Measurements from ENCODE around the gene IPO8.

IPO8 gene

GRCh38 chr12:30694412-30695198 is 1.1 kb downstream of the IPO8 start:
- TF ChIP-seq MAX (IDR thresholded peaks at IDR 0.05) (peak; percentile 80), CREB1 (IDR thresholded peaks at IDR 0.05; ENCODE audit: low read depth) (no peak)

DNA sequence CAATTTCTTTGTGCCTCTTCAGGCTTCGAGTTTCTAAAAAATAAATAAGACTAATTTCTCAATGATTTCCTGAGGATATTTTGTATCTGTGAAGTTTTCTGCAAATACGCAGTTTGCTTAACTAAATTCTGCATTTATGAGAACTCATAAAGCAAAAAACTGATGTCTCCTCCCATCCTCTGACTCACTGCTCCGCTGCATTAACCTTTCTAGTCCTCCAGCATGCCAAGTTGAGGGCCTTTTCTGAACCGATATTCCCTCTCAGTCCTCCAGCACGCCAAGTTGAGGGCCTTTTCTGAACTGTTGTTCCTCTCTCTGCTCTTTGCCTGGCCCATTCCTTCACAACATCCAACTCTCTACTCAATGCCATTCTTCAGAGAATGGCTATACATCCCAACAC is 3.2 kb downstream of the IPO8 start:
- TF ChIP-seq CREB1 (IDR thresholded peaks at IDR 0.05; ENCODE audit: low read depth) (no peak), USF1 (IDR thresholded peaks at IDR 0.05) (no peak), EGR1 (IDR thresholded peaks at IDR 0.05) (no peak), EP300 (IDR thresholded peaks at IDR 0.05; ENCODE audit: borderline replicate concordance) (no peak), REST (IDR thresholded peaks at IDR 0.05; ENCODE audit: low read depth) (no peak), TCF12 (IDR thresholded peaks at IDR 0.05; ENCODE audit: low read depth) (no peak), TAF1 (IDR thresholded peaks at IDR 0.05; ENCODE audit: low read depth) (no peak), ZBTB7A (IDR thresholded peaks at IDR 0.05; ENCODE audit: low read depth) (no peak), CEBPB (IDR thresholded peaks at IDR 0.05) (no peak), YY1 (IDR thresholded peaks at IDR 0.05; ENCODE audit: low read depth) (no peak), FOXM1 (IDR thresholded peaks at IDR 0.05; ENCODE audit: borderline replicate concordance, low read depth) (no peak), MAX (IDR thresholded peaks at IDR 0.05) (no peak)

DNA sequence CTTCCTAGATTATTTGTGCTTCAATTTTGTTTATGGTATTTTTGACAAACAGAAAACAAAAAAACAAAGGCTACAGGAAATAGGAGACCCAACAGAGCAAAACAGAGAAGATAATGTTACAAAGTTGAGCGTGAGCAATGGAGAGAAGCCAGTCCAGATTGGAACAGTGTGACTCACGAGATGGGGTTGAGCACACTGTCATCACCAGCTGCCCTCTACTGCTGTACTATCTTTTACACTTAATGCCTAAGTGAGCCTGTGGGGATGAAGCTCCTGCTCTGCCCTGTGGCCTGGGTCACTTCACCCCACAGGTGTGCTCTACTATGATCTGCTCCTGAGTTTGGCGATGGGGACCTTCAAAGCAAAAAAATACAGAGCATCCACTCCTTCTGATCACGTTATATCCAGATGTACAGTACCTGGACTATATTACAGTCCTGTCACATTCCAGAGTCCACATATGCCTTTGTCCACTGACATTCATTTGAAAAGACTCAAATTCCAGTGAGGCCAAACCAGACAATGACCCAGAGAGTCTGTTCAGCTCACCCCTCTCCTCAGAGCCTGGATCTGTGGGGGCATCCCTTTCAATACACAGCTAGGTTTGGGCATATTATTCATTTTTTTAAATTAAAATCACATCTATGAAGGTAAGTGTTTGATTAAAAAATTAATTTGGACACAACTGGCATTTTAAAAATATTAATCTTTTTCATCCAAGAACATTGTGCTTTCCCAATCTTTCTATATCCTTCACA is 4.4 kb downstream of the IPO8 start:
- TF ChIP-seq NFIC (IDR thresholded peaks at IDR 0.05) (no peak), TEAD4 (IDR thresholded peaks at IDR 0.05) (peak; percentile 58), REST (IDR thresholded peaks at IDR 0.05; ENCODE audit: low read depth) (no peak)

GRCh38 chr12:30687265-30687986 is 8.2 kb downstream of the IPO8 start:
- no peak for TF ChIP-seq REST (IDR thresholded peaks at IDR 0.05; ENCODE audit: low read depth)
- no peak for TF ChIP-seq YY1 (IDR thresholded peaks at IDR 0.05; ENCODE audit: low read depth)
- TF ChIP-seq ZBTB7A (IDR thresholded peaks at IDR 0.05; ENCODE audit: low read depth) = no peak
- no peak for TF ChIP-seq TAF1 (IDR thresholded peaks at IDR 0.05; ENCODE audit: low read depth)
- TF ChIP-seq TEAD4 (IDR thresholded peaks at IDR 0.05) = no peak
- TF ChIP-seq CEBPB (IDR thresholded peaks at IDR 0.05) = no peak
- TF ChIP-seq EP300 (IDR thresholded peaks at IDR 0.05; ENCODE audit: borderline replicate concordance) = no peak
- TF ChIP-seq MAX (IDR thresholded peaks at IDR 0.05) = no peak
- no peak for TF ChIP-seq RAD21 (IDR thresholded peaks at IDR 0.05; ENCODE audit: low read depth)
- no peak for TF ChIP-seq EGR1 (IDR thresholded peaks at IDR 0.05)
- no peak for TF ChIP-seq USF1 (IDR thresholded peaks at IDR 0.05)
- TF ChIP-seq NFIC (IDR thresholded peaks at IDR 0.05) = no peak
- TF ChIP-seq CREB1 (IDR thresholded peaks at IDR 0.05; ENCODE audit: low read depth) = no peak
- TF ChIP-seq TCF12 (IDR thresholded peaks at IDR 0.05; ENCODE audit: low read depth) = no peak
